Measurements from ENCODE around the gene OR2T33.

GRCh38 chr1:248239478-248239877, 38.3 kb downstream of the OR2T33 start:
- TF ChIP-seq CTCF (tag by site-specific recombination; IDR thresholded peaks at IDR 0.05) (no peak), ZNF24 (tag by site-specific recombination; IDR thresholded peaks at IDR 0.05) (no peak), SP2 (tag by site-specific recombination; IDR thresholded peaks at IDR 0.05) (no peak), ZNF843 (tag by site-specific recombination; IDR thresholded peaks at IDR 0.05) (no peak)

All from HEK293 (cell line).